Measurements from ENCODE around the gene ACSM4. TPM values are rescaled to one million over a fixed set of nuclear protein-coding genes. Genes with fewer than 3 reads are reported as not detected.

ACSM4 gene
- polyA plus RNA-seq, 1 donor (not counting 4 experiments of a cell fraction or from before 2014, with no cell fraction given): not detected

DNA sequence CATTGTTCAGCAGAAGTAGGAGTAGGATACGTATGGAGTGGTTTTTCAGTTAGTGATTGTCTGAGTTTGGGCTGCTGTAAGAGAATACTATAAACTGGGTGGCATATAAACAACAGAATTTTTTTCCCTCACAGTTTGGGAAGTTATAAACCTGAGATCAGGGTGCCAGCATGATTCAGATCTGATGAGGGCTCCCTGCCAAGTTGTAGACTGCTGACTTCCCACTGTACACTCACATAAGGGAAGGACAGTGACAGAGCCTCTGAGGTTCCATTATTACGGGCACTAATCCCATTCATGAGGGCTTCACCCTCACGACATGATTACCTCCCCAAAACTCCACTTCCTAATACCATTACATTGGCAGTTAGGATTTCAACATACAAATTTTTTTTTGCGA is 50.7 kb downstream of the ACSM4 start:
- Histone ChIP-seq H3K36me3 (ENCODE audit: control insufficient read depth in 2 of 2, extremely low read depth in 1 of 2, insufficient read depth in 2 of 2, low read length in 2 of 2) (no peaks in the 10 kb centered on the region), H3K9me3 (ENCODE audit: control insufficient read depth, low read depth, low read length) (no peaks in the 10 kb centered on the region), H3K4me3 (ENCODE audit: control insufficient read depth in 2 of 3, extremely low read depth in 1 of 3, insufficient read depth in 2 of 3, low read depth in 1 of 3, low read length in 3 of 3) (no peak overlapping the region), H3K27ac (ENCODE audit: control insufficient read depth, insufficient read depth, low read length) (no peak overlapping the region), H3K4me2 (ENCODE audit: control insufficient read depth, extremely low read depth, insufficient read depth, low read depth, low read length) (no peak overlapping the region), H4K20me1 (ENCODE audit: control insufficient read depth, extremely low read depth, insufficient read depth, low read length) (no peaks in the 10 kb centered on the region), H3K27me3 (ENCODE audit: control insufficient read depth, extremely low read depth, insufficient read depth, low read length) (no peaks in the 10 kb centered on the region), H3K9ac (ENCODE audit: control insufficient read depth, extremely low read depth, insufficient read depth, low read length) (no peak overlapping the region), H3K79me2 (ENCODE audit: control insufficient read depth, insufficient read depth, low read length) (no peaks in the 10 kb centered on the region), H2AFZ (ENCODE audit: control insufficient read depth, low read length) (no peak overlapping the region), H3K9me1 (ENCODE audit: control insufficient read depth, extremely low read depth, insufficient read depth, low read length) (no peaks in the 10 kb centered on the region), H3K4me1 (ENCODE audit: control insufficient read depth, extremely low read depth, insufficient read depth, low read length) (no peaks in the 10 kb centered on the region)
- no peak for FAIRE-seq
- dilution Hi-C loops (cut with MboI; ENCODE audit: extremely low pct_ligation_motif_present, low sequenced_read_pairs): no loop called here
- DNase-seq (ENCODE audit: low read depth, low spot score): no peak
- TF ChIP-seq, protein P1, sequence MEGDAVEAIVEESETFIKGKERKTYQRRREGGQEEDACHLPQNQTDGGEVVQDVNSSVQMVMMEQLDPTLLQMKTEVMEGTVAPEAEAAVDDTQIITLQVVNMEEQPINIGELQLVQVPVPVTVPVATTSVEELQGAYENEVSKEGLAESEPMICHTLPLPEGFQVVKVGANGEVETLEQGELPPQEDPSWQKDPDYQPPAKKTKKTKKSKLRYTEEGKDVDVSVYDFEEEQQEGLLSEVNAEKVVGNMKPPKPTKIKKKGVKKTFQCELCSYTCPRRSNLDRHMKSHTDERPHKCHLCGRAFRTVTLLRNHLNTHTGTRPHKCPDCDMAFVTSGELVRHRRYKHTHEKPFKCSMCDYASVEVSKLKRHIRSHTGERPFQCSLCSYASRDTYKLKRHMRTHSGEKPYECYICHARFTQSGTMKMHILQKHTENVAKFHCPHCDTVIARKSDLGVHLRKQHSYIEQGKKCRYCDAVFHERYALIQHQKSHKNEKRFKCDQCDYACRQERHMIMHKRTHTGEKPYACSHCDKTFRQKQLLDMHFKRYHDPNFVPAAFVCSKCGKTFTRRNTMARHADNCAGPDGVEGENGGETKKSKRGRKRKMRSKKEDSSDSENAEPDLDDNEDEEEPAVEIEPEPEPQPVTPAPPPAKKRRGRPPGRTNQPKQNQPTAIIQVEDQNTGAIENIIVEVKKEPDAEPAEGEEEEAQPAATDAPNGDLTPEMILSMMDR (optimal IDR thresholded peaks at IDR 0.05 in 1 of 3, IDR thresholded peaks at IDR 0.05 in 1 of 3, conservative IDR thresholded peaks at IDR 0.05 in 1 of 3; ENCODE audit: extremely low read depth in 1 of 3, insufficient read depth in 2 of 3, low read length in 3 of 3): no peak
- TF ChIP-seq EZH2 (IDR thresholded peaks at IDR 0.05; ENCODE audit: low read length): no peak

DNA sequence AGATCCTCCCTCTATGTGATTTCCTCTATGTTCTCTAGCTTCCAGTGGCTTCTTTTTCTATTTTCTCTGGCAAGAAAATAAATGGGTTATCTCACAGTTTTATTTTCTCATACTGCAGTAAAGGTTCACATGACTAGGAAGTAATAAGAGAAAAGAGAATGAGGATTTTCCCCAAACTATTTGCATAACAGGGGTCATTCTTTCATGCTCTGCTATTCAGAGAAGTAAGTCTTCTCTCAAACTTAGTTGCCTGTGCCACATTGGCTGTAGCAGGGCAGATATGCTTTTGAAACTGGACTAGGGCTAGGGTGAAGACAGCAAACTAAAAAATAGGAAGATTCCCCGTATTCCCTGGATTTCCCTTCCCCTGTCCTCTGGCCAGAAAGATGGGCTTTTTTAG is 57.4 kb downstream of the ACSM4 start:
- TF ChIP-seq, protein P1 (optimal IDR thresholded peaks at IDR 0.05 in 1 of 3, IDR thresholded peaks at IDR 0.05 in 1 of 3, conservative IDR thresholded peaks at IDR 0.05 in 1 of 3; ENCODE audit: extremely low read depth in 1 of 3, insufficient read depth in 2 of 3, low read length in 3 of 3): no peak
- no peak for TF ChIP-seq EZH2 (IDR thresholded peaks at IDR 0.05; ENCODE audit: low read length)
- Histone ChIP-seq H2AFZ (ENCODE audit: control insufficient read depth, low read length) (no peak overlapping the region), H3K9me1 (ENCODE audit: control insufficient read depth, extremely low read depth, insufficient read depth, low read length) (no peaks in the 10 kb centered on the region), H3K4me2 (ENCODE audit: control insufficient read depth, extremely low read depth, insufficient read depth, low read depth, low read length) (no peak overlapping the region), H3K36me3 (ENCODE audit: control insufficient read depth in 2 of 2, extremely low read depth in 1 of 2, insufficient read depth in 2 of 2, low read length in 2 of 2) (no peaks in the 10 kb centered on the region), H3K79me2 (ENCODE audit: control insufficient read depth, insufficient read depth, low read length) (no peaks in the 10 kb centered on the region), H3K9me3 (ENCODE audit: control insufficient read depth, low read depth, low read length) (no peaks in the 10 kb centered on the region), H3K27ac (ENCODE audit: control insufficient read depth, insufficient read depth, low read length) (no peak overlapping the region), H3K4me1 (ENCODE audit: control insufficient read depth, extremely low read depth, insufficient read depth, low read length) (no peaks in the 10 kb centered on the region), H3K4me3 (ENCODE audit: control insufficient read depth in 2 of 3, extremely low read depth in 1 of 3, insufficient read depth in 2 of 3, low read depth in 1 of 3, low read length in 3 of 3) (no peak overlapping the region), H3K9ac (ENCODE audit: control insufficient read depth, extremely low read depth, insufficient read depth, low read length) (no peak overlapping the region), H4K20me1 (ENCODE audit: control insufficient read depth, extremely low read depth, insufficient read depth, low read length) (no peaks in the 10 kb centered on the region), H3K27me3 (ENCODE audit: control insufficient read depth, extremely low read depth, insufficient read depth, low read length) (no peaks in the 10 kb centered on the region)
- FAIRE-seq (no peak), DNase-seq (ENCODE audit: low read depth, low spot score) (no peak)
- dilution Hi-C loops (cut with MboI; ENCODE audit: extremely low pct_ligation_motif_present, low sequenced_read_pairs): no loop called here

Measured in keratinocyte (primary cell).